Measurements from ENCODE around the gene SETSIP.

SETSIP gene, protein sequence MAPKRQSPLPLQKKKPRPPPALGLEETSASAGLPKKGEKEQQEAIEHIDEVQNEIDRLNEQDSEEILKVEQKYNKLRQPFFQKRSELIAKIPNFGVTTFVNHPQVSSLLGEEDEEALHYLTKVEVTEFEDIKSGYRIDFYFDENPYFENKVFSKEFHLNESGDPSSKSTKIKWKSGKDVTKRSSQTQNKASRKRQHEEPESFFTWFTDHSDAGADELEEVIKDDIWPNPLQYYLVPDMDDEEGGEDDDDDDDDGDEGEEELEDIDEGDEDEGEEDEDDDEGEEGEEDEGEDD

DNA sequence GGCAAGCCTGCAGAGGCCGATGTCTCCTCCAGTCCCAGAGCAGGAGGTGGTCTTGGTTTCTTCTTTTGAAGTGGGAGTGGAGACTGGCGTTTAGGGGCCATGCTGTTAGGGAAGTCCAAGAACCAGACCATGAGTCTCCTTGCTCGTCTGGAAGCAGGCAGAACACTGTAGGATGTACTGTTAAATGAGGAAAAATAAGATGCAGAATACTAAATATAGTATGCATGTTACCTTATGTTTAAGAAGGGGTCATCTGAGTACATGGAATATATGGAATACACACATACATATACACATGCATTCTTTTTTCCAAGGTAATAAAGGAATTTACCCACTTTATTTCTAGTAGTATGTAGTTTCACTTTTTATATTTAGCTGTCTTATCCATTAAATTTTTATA, at the start of gene SETSIP:
SETSIP (minus strand) TSS at position 101 of the 400 bp plus-strand sequence; CDS start at position 101, 0 bp downstream.
- TF ChIP-seq POLR2A (IDR thresholded peaks at IDR 0.05; ENCODE audit: low read length) (no peak), GATA1 (IDR thresholded peaks at IDR 0.05; ENCODE audit: low read depth, low read length) (no peak)
- no peak for DNase-seq

DNA sequence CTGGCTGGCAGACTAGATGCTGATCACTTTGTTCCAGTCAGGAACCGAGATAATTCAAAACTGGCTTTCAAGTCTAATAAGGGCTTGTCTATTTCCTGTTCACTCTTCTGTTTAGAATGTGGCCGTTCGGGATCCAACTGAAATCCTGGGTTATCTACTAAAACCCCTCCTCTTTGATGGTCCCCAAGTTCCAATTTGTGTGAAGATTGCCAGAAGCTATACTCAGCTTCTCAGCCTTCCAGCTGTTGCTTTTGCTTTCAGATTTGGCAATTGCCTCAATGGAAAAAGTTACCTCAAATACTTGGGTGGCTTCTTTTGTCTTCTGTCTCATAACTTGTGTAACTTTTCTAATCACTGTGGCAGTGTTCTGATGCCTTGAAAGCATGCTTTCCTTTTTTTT, 48.7 kb upstream of the SETSIP start:
- no peak for DNase-seq
- no peak for TF ChIP-seq GATA1 (IDR thresholded peaks at IDR 0.05; ENCODE audit: low read depth, low read length)
- TF ChIP-seq POLR2A (IDR thresholded peaks at IDR 0.05; ENCODE audit: low read length), result no peak

DNA sequence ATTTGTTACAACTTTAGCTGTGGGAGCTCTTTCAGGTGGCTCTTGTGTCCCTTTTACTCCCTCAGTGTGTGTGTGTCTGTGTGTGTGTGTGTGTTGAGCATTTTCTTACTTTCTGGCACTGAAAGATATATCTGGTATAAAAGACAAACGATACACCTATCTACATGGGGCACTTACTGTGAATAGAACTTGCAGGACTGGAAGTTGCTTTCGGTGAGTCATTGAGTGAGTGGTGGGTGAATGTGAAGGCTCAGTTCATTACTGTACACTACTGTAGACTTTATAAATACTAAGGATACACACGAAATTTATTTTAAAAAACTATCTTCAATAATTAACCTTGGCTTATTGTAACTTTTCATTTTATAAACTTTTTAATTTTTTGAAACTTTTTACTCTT, 43.6 kb upstream of the SETSIP start:
- TF ChIP-seq GATA1 (IDR thresholded peaks at IDR 0.05; ENCODE audit: low read depth, low read length) (no peak), POLR2A (IDR thresholded peaks at IDR 0.05; ENCODE audit: low read length) (no peak)
- no peak for DNase-seq

DNA sequence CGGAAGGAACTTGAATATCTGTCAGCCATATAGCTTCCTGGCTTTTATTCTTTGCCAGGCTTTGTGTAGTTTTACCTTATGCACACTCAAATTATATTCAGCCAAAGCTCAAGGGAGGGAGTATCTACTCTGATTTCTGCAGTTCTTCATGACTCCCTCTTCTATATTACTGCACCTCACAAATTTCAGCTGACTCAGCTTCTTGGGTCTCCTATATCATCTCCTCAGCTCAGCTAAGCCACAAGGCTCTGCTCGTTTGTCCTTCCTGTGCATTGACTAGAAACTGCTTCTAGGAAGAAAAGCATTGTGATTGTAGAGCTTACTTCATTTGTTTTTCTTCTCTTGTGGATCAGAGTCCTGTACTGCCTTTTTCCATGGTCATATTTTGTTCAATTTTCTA, 42.3 kb upstream of the SETSIP start:
- no peak for TF ChIP-seq GATA1 (IDR thresholded peaks at IDR 0.05; ENCODE audit: low read depth, low read length)
- no peak for TF ChIP-seq POLR2A (IDR thresholded peaks at IDR 0.05; ENCODE audit: low read length)
- DNase-seq, result no peak

DNA sequence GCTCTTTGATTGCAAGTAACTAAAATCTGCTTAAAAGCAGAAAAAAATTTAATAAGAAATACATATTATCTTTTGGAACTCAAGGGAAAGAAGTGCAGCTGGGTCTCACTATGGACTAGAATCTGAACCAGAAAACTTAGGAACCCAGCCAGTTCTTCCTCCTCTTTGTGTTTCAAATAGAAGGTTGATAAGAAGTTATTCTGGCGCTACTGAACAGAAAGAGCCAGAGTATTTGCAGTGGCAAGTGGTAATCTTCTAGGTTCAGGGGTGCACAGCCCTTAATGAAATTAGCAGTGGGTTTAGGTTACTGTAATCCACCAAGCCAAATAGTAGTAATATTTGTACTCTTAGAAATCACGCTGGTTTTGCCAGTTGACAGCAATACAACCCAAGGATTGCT, 33.4 kb upstream of the SETSIP start:
- TF ChIP-seq GATA1 (IDR thresholded peaks at IDR 0.05; ENCODE audit: low read depth, low read length) (no peak), POLR2A (IDR thresholded peaks at IDR 0.05; ENCODE audit: low read length) (no peak)
- no peak for DNase-seq

DNA sequence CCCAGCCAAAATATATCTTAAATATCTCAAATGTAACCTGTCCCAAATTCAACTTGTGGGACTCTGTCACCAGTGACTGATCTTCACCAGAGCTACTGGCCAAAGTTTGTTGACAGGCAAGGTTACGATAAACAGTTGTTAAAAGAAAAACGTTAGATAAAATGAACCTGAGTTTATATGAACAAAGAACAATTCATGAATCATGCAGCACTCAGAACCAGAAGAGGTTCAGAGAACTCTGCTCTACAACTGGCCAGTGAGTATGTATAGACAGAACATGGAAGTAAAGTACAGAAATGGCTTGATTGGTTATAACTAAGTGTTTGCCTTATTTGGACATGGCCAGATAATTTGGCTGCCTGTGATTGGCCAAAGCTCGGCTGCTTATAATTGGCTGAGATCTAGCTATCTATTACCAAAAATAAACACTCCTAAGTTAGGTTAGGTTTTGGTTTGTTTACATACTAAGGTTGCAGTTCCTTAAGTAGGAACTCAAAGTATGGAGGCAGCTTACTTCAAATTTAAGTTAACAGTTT, 30.4 kb upstream of the SETSIP start:
- DNase-seq, result no peak
- TF ChIP-seq POLR2A (IDR thresholded peaks at IDR 0.05; ENCODE audit: low read length) (no peak), GATA1 (IDR thresholded peaks at IDR 0.05; ENCODE audit: low read depth, low read length) (no peak)

DNA sequence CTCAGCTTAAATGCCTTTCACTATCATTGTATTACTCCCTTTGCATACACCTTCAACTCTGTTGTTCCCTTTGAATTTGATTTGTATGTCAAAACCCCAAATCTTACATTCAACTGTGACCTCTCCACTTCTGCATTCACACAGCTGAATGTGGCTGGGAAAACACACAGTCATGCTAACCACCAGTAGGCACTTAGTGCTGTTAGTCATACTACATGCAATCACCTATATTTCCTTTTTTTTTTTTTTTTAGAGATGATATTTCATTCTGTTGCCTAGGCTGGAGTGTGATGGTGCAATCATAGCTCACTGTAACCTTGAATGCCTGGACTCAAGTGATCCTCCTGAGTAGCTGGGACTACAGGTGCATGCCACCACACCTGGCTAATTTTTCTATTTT, 21.1 kb upstream of the SETSIP start:
- TF ChIP-seq POLR2A (IDR thresholded peaks at IDR 0.05; ENCODE audit: low read length) (no peak), GATA1 (IDR thresholded peaks at IDR 0.05; ENCODE audit: low read depth, low read length) (no peak)
- DNase-seq, result peak in 1 of 2 experiments; percentile 8

DNA sequence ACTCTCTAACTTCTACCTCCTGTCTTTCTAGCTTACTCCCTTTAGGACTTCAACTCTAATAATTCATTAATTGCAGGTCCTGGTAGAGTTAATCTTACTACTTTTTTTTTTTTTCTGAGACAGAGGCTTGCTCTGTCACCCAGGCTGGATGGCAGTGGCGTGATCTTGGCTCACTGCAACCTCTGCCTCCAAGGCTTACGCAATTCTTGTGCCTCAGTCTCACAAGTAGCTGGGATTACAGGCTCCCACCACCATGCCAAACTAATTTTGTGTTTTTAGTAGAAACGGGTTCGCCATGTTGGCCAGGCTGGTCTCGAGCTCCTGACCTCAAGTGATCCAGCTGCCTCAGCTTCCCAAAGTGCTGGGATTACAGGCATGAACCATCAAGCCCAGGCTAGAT, 20.7 kb upstream of the SETSIP start:
- no peak for DNase-seq
- TF ChIP-seq GATA1 (IDR thresholded peaks at IDR 0.05; ENCODE audit: low read depth, low read length) (no peak), POLR2A (IDR thresholded peaks at IDR 0.05; ENCODE audit: low read length) (no peak)

DNA sequence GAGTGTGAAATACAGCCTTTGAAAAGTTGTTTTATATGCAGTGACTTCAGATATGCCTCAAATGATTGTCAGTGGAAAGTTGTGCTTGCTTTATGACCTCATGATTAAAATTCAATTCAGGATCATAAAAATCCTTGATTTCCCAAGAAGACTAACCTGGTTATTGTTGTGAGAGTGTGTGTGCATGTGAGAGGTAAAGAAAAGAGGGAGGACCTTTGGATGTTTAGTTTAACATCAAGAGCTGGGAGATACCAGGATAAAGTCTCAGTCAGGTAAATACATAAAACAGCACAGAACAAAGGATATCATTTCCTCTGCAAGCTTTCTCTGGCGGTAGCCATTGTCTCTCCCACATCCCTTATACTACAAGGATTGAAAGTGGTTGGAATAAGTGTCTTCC, 19.4 kb upstream of the SETSIP start:
- TF ChIP-seq GATA1 (IDR thresholded peaks at IDR 0.05; ENCODE audit: low read depth, low read length) (no peak), POLR2A (IDR thresholded peaks at IDR 0.05; ENCODE audit: low read length) (no peak)
- DNase-seq, result no peak

DNA sequence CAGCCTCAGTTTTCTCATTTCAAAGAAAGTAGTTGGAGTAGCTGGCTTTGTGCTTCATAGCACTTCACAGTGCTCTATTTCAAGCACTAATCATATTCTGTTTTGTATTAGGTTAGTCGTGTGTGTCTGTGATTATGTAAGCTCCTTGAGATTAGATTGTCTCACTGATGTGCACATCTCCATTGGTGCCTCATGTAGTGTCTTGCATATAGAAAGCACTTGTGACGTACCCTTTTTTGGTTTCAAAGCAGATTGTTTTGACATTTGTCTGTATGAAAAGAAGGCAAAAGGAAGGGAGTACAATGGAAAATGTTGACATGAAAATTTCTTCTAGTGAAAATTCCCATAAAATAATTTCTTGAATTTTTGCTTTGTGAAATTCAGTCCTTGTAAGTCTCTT, 18.9 kb upstream of the SETSIP start:
- TF ChIP-seq POLR2A (IDR thresholded peaks at IDR 0.05; ENCODE audit: low read length) (no peak), GATA1 (IDR thresholded peaks at IDR 0.05; ENCODE audit: low read depth, low read length) (no peak)
- DNase-seq, result no peak

DNA sequence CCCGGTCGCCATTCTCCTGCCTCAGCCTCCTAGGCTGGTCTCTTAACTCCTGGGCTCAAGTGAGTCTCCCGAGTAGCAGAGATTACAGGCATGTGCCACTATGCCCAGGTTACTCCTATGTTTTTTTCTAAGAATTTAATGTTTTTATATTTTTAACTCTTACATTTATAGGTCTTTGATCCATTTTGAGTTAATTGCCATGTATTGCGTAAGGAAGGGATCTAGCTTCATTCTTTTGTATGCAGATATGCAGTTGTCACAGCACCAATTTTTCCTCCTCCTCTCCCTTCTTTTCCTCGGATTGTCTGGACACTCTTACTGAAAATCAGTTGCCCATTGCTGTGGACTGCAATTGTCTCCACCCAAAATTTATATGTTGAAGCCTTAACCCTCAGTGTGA, 16.4 kb upstream of the SETSIP start:
- no peak for DNase-seq
- TF ChIP-seq GATA1 (IDR thresholded peaks at IDR 0.05; ENCODE audit: low read depth, low read length), result no peak
- no peak for TF ChIP-seq POLR2A (IDR thresholded peaks at IDR 0.05; ENCODE audit: low read length)

DNA sequence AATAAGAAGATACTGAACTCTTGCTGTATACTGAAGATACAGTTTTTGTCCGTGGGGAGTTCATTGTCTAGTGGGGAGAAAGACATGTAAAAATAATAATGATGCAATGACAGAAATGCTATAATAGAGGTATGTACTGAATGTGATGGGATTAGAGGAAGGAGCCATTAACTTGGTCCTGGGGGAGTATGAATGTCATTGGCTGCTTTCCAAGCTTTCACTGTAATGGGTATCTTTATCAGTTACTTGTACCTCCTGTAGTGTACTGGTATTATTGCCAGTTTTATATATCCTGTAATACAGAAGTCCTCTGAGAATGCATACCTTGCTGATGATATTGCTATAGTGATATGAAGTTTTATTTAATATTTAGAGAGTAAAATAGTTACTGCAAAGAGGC, 12.3 kb upstream of the SETSIP start:
- no peak for DNase-seq

DNA sequence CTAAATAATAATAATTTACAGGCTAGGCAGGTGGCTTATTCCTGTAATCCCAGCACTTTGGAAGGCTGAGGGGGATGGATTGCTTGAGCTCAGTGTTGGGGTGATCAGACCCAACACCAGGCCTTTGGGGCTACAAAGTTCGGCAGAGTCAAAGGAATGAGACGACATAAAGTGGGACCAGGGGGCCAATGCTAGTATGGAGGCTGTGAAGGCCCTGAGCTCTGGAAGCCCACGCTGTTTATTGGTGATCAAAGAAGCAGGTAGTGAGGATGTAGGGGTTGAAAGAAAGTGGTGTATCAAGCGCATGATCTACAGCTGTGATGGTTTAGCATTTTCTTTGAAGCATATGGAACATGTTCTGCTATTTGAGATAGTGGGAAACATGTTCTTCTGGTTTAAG, 10.5 kb upstream of the SETSIP start:
- peak; percentile 11 to 20 for DNase-seq
- TF ChIP-seq GATA1 (IDR thresholded peaks at IDR 0.05; ENCODE audit: low read depth, low read length) (no peak), POLR2A (IDR thresholded peaks at IDR 0.05; ENCODE audit: low read length) (no peak)

More for the DNA sequence above, 12.3 kb upstream of the SETSIP start:
- TF ChIP-seq POLR2A (IDR thresholded peaks at IDR 0.05; ENCODE audit: low read length) (no peak), GATA1 (IDR thresholded peaks at IDR 0.05; ENCODE audit: low read depth, low read length) (no peak)

DNA sequence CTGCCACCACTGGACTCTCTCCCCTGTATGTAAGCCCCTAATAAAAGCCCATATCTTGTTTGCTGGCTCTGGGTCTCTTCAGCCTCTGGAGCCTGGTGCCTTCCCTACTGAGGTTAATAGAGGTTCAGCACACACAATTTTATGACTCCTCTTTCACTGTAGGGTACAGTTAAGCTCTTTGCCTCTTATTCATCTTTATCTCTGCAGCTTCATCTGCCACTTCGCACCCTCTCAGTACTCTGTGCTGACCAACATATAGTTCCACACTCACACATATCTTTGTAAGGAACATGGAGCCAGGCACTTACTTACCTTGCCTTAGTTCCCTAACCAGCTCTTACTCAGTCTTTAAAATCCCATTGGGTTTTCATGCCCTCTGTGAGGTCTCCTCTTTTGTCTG, 9.4 kb upstream of the SETSIP start:
- no peak for DNase-seq
- TF ChIP-seq GATA1 (IDR thresholded peaks at IDR 0.05; ENCODE audit: low read depth, low read length) (no peak), POLR2A (IDR thresholded peaks at IDR 0.05; ENCODE audit: low read length) (no peak)

DNA sequence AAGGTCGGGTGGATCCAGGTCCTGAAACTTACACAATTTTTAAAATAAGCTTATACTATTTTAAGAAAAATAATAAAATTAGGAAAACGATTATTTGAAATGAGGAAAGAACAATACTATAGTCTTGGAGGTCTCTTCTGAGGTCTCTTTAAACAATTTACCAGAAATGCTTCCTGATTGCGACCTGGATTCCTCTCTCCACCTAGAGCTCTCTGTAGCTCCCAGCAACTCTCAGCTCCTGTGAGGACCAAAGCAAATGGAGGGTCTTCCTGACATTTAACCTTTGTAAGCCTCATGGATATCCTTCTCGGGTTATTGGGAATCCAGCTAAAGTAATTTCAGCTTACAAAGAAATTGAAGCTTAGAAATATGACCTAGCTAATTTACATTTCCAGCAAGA, 5.8 kb upstream of the SETSIP start:
- DNase-seq, result no peak
- TF ChIP-seq GATA1 (IDR thresholded peaks at IDR 0.05; ENCODE audit: low read depth, low read length) (no peak), POLR2A (IDR thresholded peaks at IDR 0.05; ENCODE audit: low read length) (no peak)

Measured in erythroblast (primary cell).